GM19324 (cell line): ENCODE measurements around the gene OR10G3.

Experiments
- ATAC-seq: cut with Tn5 transposase; IDR thresholded peaks from one replicate; pipeline ENCODE4 v1.9.1; 2021; ENCODE audit warnings: mild to moderate bottlenecking, moderate library complexity; ENCODE audit not compliant: unreplicated experiment, low FRiP score

Gene OR10G3

DNA sequence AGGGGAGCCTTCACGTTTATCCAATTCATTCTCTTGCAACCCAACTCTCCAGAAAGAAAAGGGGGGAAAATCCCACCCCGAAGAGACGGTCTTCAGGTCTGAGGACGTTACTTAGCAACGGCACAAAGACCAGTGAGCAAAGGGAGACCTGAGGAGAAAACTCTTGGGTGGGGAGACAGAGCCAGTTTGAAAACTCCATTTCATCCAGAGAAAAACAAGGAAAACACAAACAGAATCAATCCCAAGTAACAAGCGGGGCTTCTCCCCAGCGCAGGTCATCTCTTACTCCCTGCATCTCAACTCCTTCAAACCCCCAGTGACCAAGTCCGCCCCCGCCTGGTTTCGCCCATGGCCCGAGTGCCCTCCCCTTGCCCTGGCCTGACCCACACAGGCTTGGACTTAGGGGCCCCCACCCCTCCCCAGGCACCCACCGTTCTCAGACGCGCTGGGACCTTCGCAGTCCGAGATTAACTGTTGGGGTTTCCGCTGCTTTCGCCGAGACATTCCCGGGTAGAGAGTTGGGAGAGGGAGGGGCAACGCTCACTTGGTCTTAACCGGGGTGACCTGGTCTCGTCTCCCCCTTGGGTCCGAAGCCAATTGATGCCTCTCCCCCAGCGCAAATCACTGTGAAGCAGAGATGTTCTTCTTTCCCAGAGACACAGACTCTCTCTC, 43.3 kb downstream of the OR10G3 start:
- no peak for ATAC-seq

DNA sequence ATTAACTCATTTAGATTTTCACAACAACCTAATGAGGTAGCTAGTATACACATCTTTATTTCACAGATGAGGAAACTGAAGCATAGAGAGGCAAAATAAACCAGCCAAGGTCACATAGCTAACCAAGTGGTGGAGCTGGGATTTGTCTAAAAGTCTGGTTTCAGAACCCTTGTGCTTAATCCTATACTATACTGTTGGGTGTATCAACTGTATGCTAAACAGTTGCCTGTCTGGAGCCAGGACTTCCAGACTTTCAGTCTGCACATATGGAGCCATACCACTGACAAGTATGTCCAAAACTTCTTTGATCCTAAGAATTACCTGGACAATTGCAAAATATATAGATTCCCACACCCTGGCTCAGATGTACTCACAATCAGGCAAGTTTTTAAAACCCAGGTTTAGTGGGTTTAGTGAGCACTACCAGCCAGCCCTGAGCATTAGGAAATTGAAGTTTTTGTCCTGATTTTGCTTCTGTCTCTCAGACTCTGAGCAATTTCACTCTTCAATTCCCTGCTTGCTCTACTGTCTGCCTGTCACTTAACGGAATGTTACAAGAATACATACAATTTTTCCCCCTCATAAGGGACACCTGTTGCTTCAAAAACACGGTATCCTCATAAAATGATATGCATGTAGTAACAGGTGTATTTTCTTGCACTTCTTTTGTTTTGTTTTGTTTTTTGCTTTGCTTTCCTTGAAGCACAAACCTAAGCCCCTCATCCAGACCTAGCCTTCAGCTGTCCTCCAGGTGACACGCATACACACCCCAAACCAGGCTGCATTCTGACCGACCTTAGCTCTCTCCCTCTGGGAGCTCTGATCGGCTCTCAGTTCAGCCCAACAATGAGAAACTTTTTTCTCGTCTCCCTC, 44.1 kb downstream of the OR10G3 start:
- no peak for ATAC-seq

DNA sequence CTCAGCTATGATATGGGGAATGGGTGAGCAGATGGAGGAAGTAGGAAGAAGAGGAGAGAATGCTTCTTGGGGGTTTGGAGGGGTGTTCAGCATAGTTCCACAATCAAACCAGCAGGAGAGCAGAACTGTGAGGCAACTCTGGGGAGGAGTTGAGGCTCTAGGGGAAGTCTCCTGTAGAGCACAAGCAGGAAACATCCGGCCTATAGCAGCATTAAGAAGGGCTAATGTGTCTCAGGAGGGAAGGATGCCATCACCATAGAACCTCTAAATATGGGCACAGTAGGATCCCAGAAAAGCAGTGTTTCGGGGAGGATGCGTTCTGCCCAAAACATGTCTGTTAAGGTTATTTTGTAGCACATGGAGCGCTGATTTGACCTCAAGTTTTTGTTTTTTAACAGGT, 45.3 kb downstream of the OR10G3 start:
- ATAC-seq: no peak

DNA sequence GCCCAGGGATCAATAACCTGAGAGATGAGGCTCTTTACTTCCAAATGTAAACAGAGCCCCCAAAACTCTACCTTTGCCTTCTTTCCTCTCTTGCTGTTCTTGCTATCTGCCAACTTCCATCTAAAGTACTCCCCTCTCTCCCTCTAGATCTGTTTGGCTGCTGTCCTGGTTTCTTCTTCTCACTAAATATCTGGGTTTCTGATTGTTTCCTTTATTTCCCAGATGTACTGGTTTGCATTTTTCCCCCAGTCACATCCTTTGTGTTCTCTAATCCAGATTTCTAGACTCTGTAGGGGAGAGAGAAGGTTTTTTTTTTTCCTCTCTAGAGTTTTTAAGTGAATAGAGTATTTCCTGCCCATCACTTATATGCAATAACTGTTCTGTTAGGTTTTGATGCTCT, 46.6 kb downstream of the OR10G3 start:
- no peak for ATAC-seq

DNA sequence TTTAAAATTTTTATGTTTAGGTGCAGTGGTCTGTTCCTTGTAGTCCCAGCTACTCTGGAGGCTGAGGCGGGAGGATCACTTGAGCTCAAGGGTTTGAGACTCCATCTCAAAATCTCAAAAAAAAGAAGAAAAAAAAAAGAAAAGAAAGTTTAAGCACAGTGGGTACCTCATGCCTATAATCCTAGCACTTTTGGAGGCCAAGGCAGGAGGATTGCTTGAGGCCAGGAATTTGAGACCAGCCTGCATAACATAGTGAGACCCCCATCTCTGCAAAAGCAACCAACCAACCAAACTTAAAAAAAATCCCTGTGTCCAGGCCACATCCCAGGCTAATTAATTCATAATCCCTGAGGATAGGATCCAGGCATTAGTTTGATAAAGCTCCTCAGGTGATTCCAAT, 50.4 kb downstream of the OR10G3 start:
- ATAC-seq: no peak

DNA sequence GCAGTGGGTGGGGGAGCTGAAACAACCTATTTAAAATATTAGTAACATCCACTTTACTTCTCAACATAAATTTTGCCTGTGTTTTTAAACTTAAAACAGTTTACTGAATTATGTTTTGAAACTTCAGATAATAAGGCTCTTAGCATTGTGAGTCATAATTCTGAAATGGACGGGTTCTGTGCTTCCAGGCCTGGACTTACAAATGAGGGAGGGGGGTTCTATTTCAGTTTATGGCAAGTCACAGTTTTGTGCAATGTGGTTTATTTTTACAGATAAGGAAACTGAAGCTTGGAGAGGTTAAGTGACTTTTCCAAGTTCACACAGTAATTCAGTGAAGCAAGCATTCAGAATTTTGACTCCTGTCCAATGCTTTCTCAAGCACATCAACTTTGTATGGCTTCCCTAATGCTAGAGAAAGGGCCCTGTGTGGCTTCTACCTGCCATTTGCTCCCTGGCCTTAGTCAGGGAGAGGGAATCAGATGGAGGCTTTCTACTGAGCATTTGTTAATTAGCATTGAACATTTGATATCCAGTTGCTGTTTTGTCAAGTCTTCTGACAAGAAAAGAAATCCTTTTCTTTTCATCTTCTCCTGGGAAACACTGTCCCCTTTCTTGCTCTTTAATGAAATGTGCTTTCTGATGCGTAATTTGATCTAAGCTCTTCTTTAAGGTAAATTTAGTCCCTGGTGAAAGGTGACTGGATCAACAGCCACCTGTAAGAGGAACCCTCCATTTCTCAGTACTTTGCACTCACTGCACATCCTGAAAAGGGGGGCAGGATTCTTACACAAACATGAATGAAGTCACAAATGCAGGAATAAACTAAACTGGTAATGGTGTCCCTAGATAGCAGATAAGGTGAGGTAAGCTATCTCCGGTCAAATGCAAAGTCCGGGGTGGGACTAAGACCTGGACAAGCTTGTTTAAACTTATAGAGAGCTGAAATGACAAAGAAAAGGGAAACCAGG, 51.2 kb downstream of the OR10G3 start:
- ATAC-seq: no peak

DNA sequence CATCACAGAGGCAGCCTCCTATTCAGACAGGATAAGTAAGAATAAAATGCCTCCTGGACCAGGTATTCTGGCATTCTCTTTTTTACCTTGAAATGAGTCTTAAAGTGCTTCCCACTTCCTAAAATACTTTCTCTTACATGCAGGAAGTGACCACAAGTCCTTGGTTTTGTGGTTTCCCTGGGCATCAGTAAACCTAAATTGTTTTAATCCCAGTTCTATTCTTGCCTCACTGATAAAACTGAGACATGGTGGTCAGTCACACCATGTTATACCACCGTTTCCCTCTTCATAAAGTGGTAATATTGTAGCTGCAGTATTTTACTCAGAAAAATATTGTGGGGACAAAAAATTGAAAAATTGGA, 52.6 kb downstream of the OR10G3 start:
- no peak for ATAC-seq

DNA sequence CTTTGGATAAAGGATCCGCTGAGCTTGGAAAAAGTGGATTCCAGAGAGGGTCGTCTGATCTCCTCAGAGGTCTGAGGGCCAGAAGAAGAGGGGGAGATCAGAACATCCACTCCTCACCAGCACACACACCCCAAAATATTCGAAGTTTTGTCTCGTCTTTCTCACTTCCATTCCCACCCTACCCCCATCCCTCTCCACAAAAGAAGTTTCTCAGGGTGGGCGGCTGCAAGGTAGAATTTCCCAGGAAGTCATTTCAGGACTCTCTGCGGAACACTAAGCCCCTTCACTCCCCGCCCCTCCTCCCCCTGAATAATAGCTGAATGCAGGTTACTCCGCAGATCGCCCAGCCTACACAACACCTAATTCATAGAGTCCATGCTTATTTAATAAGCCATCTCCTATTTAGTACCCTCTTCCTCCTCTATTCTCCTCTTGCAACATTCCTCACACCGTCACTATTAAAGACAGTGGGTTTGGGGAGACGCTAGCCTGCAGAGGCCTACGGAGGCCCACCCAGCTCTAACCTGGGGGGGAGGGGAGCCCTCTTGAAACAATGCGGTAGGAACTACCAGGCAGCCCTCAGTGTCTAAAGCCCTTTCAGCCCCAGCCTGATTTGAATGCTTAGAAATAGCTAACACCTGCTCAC, 53.1 kb downstream of the OR10G3 start:
- ATAC-seq: no peak

DNA sequence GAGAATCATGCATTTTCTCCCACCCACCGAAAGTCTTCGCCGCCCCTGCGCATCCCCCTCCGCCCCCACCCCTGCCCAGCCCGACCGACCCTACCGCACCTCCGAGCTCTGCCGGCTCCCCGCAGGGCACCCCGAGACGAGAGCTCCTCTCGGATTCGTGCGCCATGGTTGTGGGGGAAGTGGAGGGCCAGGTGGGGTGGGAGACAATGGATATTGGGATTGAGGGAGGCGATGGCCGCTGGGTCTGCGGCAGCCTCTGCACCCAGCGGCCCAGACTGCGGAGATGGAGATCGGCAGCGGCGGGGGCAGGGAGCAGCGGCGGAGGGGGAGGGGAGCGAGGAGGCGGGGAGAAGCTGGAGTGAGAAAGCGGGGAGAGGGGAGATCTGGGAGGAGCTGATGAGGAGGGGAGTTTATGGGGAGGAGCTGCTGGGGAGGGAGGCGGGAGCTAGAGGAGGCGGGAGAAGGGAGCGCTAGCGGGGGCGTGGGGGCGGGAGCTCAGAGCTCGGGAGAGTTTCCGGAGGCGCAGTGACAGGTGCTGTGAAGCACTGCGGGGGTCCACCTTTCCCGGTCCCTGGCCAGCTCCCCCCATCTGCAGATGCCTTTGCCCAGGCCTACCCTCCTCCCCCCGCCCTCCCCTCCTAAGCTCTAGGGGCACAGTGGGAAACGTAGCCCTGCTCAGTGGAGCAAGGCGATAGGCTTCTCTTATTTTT, 53.8 kb downstream of the OR10G3 start, which contains the start of gene SALL2:
Gene SALL2 (minus strand): TSS at position 385 of the 710 bp plus-strand sequence. CDS start 219 bp downstream, at position 166.
- no peak for ATAC-seq

DNA sequence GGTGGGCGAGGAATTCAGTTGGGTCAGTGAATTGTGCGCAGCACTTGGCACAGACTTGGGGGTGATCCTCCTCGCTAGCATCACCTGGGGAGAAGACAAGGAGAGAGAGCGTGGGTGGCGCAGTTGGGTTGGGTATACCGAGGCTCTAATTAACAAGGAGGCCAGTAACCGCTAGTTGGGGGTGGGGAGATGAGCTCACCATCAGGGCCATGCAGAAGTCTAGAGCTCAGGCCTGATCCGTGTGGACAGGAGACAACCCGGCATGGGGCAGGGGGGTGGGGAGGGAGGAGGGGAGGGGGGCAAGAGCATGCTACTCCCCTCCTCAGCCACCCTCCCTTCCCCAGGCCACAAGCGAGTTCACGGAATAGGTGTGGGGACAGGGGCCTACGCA, 54.3 kb downstream of the OR10G3 start:
- ATAC-seq: no peak

DNA sequence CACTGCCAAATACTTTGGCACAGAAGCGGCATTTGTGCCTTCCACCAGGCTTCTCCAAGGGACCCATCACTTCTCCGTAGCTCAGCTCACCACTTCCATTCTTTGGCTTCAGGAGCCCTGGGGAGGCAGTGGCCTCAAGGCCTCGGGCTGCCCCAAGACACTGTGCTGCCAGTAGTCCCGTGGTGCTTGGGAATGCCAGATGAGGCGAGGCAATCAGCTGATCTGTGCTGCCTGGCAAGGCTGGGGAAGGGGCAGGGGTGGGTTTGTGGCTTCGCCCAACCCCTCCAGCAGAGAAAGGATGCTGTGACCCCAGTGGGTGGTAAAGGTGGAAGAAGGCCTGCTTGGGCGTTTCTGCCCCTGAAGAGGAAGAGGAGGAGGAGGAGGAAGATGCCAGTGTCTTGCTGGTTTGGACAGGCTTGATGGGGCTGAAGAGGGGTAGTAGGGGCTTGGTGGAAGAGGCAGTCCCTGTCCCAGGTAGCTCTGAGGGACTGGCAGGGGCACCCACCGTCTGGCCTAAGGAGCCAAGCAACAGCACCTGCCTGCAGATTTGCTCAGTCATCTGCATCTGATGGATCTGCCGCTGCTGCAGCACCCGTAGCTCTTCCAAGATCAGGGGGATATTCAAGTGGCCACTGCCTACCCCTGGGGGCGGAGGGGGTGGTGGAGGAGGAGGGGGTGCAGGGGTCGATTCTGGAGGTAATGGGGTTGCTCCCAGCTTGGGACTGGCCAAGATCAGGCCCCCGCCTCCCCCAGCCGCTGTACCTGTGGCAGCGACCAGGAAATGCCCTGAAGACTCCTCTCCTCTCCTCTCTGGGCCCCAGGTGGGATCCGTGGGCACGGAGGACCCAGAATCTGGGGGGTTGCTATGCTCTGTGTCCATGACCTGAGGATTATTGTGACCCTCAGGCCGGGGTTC, 55.0 kb downstream of the OR10G3 start:
- ATAC-seq: no peak

DNA sequence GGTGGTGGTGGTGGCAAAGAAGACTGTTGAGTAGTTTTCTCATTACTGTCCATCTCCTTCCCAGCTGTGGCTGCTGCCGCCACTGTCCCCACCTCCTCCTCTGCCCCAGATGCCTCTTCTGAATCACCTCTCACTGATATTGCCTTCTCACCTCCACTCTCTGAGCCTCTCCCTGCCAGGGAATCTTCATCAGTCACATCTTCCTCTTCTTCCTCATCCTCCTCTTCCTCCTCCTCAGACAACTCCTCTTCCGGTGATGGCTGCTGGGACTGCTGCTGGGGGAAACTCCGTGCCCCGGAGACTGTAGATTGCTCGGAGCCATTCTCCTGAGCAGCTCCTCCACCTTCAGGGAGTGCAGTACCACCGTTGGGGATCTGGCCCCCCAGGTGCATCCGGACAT, 56.7 kb downstream of the OR10G3 start:
- ATAC-seq: no peak

DNA sequence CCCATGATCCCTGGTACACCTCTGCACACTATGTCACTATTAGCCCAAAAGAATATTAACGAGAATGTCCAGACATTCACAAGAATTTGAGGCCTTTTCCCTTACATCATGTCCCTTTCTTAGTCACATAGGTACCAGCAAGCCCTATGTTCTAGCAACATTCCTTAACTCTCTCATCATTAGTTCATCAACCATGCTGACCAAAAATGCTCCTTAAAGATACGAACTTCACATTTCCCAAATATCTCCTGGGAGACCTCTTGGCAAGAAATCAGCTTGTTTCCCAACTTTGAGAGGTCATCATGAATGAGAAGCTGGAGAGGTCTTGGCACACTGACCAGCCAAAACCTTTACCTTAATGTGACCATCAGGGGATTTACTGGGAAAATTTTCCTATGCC, 58.4 kb downstream of the OR10G3 start:
- ATAC-seq: no peak

DNA sequence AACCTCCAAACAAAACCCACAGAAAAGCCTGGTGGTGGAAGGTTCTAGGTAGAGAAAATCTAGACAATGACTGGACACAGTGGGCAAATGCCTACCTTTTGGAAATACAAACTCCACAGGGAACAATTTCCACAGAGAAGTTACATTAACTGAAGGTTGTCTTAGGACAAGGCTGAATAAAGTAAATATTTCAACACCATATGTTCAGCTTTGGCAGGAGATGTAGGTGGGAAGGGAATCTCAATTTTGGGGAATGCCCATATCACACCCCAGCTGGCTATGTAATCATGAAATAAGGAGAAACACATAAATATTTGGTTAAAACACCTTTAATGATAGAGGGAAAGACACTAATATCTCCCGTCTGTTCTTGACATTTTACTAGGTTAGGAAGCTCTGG, 59.1 kb downstream of the OR10G3 start:
- no peak for ATAC-seq

DNA sequence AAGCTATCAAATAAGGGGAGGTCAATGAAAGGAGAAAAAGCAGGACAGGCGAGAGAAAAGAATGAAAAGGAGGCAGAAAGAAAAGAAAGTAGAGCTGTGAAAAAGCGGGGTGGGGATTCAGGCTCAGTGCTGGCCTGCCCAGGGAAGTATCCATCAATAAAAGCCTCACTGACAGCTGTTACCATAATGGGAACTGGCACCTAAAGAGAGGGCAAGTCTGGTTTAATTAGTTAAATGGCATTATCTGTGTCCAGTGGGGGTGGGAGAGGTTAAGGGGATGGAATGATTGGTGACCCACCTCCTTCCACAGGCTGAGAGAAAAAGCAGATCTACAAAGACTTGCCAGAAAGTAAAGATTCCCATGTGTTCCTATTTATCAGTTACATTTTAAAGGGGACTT, 61.2 kb downstream of the OR10G3 start:
- no peak for ATAC-seq
